GM18502 (cell line): ENCODE data around the gene AGTPBP1.

Experiments used
- ATAC-seq: cut with Tn5 transposase; IDR thresholded peaks from one replicate; pipeline ENCODE4 v1.9.1; 2021; ENCODE audit warnings: mild to moderate bottlenecking; ENCODE audit not compliant: unreplicated experiment, poor library complexity

AGTPBP1 gene

DNA sequence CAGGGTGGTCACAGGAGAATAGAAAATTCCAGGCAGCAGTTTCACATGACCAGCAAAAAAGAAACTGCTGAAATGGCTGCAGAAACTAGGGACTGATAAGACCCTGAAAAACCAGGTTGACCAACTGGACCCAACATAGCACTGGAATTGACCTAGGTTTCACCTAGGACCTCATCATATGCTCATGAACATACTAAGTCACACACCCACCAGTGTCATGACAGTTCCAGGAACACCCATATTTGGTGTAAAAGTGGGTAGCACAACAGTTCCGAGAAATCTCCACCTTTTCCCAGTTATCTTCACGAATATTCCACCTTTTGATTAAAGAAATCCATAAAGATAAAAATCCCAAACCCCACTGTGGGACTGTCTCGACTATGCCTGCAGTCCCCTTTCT lies 182.2 kb downstream of the AGTPBP1 start:
- no peak for ATAC-seq

DNA sequence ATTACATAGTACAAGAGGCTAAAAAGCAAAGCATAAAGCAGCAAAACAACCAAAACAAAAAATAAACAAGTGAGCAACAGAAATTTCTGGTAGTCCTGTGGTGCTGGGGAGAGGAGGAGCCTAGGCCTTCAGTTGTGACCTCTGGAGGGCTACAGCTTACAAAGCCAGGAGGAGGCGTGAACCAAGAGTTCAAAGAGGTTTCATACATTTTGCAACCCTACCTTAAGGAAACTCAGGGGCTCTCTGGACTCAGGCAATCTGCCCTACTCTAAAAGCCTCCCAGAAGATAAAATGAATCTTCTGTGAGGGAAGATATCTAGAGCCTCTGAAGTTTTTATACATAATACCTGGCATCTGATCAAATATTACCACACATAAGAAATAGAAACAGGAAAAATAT lies 187.4 kb downstream of the AGTPBP1 start:
- ATAC-seq = peak; percentile 58

DNA sequence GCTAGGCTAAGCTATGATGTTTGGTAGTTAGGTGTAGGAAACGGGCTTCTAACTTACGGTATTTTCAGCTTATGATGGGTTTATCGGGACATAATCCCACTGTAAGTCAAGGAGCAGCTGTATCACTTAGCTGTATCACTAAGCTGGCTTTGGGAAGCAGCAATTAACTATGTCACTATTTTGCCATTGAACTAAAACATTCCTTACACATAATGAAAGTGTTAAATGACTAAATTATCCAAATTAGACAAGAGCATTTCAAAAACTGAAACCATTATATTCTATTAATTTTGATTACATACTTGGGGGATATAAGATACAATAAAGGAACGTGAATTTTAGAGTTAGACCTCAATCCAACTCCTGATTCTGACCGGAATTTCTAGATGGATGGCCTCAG lies 188.3 kb downstream of the AGTPBP1 start:
- no peak for ATAC-seq

DNA sequence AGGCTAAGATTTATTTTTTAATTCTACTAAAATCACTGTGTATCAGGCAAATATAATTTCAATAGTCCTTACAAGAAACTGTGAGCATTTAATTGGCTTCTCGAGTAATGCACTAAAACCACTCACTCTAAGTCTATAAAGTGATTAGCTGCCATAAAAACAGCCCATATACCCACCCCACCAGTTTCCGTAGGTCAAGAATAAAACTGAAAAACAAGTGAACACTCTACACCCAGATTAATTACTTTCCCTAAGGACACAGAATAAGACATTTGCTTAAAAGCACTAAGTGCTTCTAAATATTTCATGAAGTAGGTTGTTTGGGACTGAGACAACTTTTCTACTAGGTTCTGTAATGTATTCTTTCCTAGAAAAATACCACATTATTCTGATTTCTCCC lies 194.2 kb downstream of the AGTPBP1 start:
- ATAC-seq = no peak

DNA sequence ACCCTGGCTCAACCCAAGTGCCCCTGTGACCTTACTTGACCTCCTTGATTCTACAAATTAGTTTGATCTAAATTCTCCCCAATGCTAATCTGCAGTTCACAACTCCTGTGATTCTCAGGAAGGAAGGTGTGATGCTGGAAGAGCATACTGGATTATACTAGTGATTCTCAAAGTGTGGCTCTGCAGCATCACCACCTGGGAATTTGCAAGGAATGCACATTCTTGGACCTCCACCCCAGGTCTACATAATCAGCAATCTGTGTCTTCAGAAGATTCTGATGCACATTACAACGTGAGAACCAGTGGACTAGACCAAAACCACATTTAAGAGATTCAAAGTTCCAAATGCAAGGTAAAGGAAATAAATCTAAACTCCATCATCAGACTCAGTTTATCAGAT lies 198.6 kb downstream of the AGTPBP1 start:
- ATAC-seq = no peak

DNA sequence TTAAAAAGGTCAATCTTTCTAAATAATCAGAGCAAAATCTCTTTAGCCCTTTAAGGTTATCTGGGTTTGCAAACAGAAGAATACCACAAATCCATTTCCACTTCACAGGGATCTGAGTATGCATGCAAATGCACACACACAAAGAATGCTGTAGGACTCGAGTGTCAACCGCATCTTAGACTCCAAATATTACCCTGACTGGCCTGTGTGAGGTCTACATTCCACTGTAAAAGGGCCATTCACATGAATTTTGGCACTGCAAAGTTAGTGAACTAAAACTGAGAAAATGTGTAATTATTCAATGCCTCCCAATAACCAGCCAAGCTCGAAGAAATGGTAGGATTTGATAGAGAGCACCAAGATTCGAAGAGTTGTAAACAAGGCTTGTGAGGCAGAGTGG lies 199.9 kb downstream of the AGTPBP1 start:
- no peak for ATAC-seq

DNA sequence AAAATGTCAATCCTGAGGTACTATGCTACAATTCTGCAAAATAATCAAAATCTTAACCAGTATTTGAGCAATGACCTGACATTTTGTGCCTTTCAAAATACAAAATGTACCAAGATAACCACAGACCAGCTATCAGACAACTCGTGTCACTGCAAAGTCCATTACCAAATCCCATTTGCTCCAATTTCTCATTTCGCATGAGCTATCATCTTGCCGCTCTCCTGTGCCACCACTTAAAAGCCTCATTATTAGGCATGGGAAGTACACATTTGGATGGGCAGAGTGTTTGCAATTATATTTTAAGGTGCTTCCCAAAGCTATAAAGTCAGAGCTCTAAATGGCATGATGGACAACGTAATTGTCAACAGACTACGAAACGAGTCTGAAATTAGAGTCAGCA lies 205.2 kb downstream of the AGTPBP1 start:
- no peak for ATAC-seq

DNA sequence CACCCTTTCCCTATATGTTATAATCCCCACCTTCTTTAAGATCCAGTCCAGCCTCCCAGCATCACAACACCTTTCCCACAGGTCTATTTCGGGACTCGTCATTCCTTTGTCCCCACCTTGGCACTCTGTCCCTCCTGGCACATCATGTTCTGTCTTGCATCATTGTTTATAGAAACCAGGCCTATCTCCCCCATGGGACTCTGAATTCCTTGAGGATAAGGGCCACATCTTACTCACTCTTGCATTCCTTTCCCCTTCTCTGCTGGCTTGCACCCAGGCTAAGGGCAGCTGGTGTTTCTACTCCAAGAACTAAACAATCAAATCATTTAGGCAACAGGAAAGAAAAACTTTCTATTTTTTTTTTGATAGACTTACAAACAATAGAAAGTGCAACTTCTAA lies 205.7 kb downstream of the AGTPBP1 start:
- no peak for ATAC-seq

DNA sequence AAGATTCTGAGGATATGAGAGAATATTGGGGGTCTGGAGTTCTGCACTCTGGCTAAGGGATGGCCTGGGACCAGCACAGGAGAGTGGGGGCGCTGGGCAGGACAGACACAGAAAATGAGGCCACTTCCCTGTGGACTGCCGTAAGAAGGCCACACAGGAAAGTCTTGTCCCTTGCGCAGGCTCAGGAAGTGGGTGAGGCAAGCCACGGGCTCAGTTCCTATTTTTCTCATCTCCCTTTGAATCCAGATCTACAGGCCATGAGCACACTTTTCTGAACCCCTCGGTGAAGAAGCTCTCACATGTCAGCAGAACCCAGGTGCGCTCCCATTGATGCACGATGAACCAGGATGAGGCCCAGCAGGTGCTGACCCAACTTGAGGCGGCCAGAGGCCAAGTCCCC lies 207.4 kb downstream of the AGTPBP1 start:
- ATAC-seq = no peak

DNA sequence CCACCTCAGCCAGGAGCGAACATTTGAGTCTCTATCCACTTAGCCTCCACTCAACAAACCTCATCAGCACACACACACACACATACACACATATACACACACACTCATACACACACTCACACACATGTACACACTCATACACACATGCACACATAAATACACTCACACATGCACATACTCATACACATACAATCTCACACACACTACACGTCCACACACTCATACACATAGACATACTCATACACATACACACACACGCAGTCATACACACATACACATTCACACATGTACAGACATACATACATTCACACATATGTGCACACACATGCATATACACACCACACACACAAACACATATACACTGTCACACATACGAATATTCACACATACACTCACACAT lies 208.2 kb downstream of the AGTPBP1 start:
- ATAC-seq = no peak

DNA sequence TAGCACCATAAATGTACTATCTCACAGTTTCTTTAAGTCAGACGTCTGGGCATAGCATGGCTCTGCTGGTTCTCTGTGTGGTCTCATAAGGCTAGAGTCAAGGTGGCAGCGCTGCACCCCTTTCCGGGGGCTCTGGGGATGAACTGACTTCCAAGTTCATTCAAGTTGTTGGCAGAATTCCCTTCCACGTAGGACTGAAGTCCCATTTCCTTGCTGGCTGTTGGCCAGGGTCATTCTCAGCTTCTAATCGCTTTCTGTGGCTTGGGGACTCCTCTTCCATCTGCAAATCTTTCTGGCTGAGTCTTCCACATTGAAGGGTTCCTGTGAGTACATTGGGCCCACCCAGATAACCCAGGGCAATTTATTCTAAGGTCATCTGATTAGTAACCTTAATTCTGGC lies 211.0 kb downstream of the AGTPBP1 start:
- no peak for ATAC-seq

DNA sequence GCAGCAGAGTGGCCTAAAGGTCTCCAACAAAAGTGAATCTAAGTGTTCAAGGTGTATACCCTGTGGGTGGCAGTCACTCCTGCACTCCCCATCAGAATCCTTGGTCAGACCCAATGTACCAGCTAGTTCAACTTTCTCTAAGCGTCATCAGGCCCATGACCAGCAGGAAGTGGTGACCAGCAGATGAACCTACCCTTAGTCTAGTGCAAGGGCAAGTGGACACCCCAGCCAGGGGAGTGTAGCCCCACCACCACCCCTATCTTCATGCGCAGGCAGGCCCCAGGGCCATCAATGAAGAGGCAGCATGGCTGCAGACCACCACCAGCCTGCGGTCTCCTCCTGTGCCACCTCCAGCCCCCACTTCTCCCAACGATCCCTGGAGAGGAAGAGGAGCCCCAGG lies 213.1 kb downstream of the AGTPBP1 start:
- ATAC-seq = no peak

DNA sequence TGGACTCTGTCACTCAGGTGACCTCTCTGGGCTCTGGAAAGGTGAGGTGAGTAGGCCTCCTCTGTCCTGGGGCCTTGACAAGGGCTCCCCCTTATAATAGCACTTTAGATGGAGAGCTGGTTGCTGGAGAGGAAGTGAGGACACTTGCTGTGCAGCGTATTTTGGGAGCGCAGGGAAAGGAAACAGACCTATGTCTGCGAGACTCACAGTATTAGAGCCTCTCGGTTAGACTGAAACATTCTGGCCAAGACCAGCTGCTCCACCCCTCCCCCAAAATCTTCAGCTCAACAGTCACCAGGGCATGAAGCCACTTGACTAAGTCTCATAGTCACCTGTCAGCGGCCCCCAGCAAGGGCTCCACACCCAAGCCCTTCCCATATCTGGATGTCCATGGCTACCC lies 213.6 kb downstream of the AGTPBP1 start:
- ATAC-seq = no peak

DNA sequence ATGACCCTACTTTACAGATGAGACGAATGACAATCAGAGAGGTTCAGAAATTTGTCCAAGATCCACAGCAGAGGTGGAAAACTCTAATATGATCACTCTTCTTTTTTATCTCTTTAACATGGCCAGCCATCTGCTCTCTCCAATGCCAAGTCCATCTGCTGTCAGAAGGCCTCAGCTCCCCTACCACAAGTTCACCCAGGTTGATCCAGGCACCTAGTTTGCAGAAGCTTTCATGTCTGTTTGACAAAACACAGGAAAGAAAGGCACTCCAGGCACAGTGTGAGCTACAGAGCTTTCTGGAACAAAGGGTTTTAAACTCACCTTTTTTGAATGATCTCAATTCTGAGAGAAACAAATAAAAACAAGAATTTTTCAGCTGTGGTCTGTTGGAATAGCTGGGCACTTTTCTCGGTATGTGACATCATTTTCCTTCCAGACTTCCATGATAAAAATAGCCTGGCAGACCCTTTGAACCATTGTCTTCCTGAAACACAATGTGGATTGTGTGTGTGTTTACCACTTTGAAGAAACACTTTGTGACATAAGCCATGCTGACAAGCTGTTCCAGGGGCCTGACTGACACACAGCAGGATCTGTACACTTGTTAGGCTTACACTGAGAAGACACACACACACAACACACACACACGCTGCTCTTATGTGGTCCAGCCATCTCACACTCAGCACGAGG lies 214.3 kb downstream of the AGTPBP1 start:
- no peak for ATAC-seq

DNA sequence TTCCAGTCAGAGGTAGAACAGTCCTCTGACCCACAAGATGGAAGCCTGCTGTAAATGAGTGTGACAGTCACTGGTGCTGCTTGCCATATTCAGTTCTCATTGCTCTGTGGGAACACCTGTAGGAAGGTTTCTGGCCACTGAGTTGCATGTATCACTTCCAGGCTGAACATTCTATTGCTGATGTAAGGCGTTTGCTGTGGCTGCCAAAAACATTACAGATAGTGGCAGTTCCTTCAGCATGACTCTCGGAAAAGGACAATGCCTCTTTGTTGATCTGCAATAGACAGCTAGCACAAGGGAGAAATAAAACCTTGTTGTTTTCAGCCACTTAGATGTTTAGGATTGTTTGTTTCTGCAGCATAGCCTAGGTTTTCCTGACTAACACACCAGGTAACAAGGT lies 217.2 kb downstream of the AGTPBP1 start:
- ATAC-seq = no peak

DNA sequence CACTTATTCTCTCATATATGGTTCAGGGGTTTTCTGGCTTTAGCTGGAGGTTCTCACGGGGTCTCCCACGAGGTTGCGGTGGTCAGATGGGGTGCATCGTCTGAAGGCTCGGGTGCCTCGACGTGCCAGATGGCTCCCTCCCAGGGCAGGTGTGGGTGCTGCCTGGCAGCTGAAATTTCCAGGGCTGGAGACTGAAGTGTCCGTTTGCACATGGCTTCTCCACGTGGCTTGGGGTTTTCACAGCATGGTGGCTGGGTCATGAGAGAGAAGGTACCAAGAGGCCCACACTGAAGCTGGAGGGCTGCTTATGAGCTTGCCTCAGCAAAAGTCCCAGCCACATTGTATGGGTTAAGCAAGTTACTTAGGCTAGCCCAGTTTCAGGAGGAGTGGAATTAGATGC lies 218.6 kb downstream of the AGTPBP1 start:
- no peak for ATAC-seq

DNA sequence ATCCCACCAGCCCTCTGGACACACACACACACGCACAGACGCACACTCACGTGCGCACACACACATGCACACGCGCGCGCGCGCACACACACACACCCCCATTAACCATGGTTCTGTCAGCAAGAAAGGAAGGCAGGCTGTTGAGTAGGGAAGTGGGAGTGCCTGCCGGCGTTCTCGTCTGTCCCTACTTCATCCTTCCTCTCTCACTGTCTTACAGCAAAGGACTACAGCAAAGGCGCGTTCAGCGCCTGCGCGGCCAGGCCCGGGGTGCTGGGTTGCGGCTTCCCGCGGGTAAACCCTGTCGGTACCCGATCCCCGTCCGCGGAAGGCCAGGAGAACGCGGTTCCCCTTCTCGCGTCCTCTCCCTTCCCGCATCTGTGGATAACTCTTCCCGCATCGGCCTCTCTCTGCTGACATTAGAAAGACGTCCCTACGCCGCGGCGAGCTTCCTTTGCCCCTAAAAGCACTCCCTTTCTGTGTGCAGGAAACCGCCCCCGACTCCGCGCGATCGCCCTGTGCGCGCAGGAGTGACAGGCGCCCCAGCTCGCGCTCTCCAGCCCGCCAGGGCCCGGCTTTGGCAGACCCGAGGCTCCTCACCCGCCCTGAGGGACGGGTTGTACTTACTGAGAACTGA lies 219.2 kb downstream of the AGTPBP1 start:
- ATAC-seq = no peak

DNA sequence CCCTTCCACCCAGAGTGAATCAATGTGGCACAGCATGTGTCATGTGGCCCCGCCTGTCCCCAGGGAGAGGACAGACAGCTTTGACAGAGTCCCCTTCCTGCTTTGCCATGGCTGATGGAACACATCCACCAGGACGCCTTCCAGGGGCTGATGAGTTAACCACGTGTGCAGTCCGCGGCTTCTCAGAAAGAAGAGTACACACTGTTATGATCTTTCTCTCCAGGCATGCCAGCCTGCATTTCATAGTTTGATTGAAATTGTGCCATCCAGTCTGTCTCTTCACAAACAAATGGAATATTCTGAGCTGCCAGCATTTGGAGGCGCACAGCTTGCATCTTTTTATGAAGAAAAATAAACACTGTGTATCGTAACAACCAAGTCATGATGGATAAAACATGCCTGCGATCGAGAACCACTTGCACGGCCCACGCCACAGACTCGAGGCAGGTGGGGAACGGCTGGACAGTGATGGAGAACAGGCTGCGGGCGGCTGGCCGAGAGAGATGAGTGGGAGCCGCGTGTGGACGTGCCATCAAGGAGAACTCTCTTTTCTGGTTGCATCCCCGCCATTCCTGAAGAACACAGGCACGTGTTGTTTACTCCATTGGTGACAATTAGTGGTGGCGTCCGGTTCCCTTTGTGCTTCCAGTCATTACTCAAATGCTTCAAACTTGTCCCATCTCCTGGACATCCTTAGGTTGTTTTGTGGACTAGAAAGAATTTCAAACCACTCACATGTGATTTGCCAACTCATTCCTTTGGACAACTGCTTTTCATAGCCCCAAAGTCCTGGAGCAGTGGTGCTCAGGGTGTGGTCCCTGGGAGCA lies 220.2 kb downstream of the AGTPBP1 start:
- no peak for ATAC-seq

DNA sequence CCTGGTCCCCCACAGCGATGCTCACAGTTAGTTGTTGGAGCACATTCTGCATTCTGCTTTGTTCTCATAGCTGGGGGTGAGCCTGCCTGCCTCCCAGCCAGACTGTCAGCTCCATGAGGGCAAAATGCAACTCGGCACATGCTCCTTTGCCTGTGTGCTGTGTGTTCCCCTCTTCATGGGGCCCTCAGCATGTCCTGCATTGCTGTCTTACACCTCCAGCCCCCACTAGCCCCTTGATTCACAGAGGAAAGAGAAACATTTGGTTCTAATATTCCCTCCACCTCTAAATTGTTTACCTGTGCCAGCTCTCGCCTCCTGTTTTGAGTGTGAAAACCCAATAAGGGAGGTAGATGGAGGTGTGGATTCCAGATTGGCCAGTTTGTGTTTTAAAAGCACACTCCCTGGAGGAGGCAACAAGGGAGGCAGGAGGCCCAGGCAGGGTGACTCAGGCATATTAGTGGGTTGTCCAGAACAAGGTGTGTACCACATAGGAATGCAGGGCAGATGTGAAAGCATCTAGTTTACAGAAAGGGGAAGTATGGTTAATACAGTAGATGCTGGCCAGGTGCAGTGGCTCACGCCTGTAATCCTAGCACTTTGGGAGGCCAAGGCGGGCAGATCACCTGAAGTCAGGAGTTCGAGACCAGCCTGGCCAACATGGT lies 224.6 kb downstream of the AGTPBP1 start:
- ATAC-seq = no peak

DNA sequence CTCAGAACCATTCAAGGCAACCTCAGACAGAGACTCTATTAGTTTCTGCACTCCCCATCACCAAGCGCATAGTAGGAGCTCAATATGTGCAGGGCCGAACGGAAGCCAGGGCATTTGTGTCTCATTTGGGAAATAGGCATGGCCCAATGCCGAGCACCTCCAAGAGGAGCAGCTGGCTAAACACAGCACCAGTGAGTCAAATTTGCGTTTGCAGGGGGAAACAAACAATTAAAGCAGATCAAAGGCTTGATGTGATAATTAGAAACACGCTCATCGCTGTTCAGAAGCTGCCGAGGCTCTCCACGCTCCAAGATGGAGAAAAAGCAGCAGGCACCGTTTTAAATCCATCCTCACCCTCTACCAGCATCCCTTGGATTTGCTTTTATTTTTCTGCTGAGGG lies 225.3 kb downstream of the AGTPBP1 start:
- ATAC-seq = no peak

DNA sequence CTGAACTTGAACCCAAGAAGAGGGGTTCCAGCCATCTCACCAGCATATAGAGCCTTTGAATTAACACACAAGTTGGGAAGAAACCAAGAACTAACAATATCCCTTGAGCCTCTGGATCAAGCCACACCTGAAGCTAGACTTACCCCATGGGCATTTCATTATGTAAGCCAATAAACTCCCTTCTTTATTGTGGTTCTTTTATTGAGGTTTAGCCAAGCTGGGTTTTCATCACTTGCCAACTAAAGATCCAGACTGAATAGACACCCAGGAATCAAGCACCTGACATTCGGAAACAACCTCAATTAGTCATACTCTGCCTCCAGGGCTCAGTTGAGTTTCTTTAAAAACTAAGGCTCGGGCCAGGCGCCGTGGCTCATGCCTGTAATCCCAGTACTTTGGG lies 226.7 kb downstream of the AGTPBP1 start:
- no peak for ATAC-seq
